K562 (cell line): ENCODE data around the gene ZCCHC24. TPM values are rescaled to one million over a fixed set of nuclear protein-coding genes. Genes with fewer than 3 reads are reported as not detected.

Experiments
- ATAC-seq: fragments of 200-7000 bp; cut with Tn5 transposase; 3 replicates; pipeline ENCODE4 v1.9.1; 2020; ENCODE audit warnings: moderate library complexity
- BruUV-seq: library from RNA; stranded (reverse); fragments of 400-500 nt; replicated peaks from 2 replicates; lab custom pipeline; 2021; lab: Mats Ljungman, UMichigan
- CTCF ChIA-PET: fragments of 300-600 bp; formaldehyde crosslinking; extraction: SDS; loops from one replicate; lab custom pipeline; 2021; ENCODE audit warnings: low intra/inter-chr PET ratio; lab: Yijun Ruan, JAX
- POLR2A ChIA-PET: fragments of 300-600, 350-650 bp; sonication (Branson Sonifier 250); formaldehyde crosslinking; extraction: SDS; loops from one replicate; lab custom pipeline; 2021; ENCODE audit warnings: antibody characterized with exemption, inconsistent platforms; lab: Yijun Ruan, JAX
- DNase-seq, 4 experiments: peaks; one replicate each; pipeline versions ENCODE4 v3.0.0 to v3.0.0-alpha.2; 2011 to 2018; ENCODE audit warnings: low spot score in 3 of 4, mixed read lengths in 3 of 4; ENCODE audit errors: extremely low read depth in 1 of 4
- FAIRE-seq: peaks from 2 replicates; lab custom pipeline; 2011; peaks lifted over from hg19 to GRCh38; lab: Jason Lieb, UNC
- H2AFZ ChIP-seq: 2 replicates; pipeline ENCODE4 v1.6.0; 2011; ENCODE audit warnings: low read depth, low read length, control low read depth, inconsistent platforms
- H3K27ac ChIP-seq: fragments of 200-600 bp; 3 replicates; pipeline ENCODE4 v1.8.0; 2011; ENCODE audit warnings: low read depth, mild to moderate bottlenecking, control low read depth, inconsistent platforms, low read length, moderate library complexity, mixed read lengths; ENCODE audit errors: extremely low read depth
- H3K27me3 ChIP-seq, 2 experiments: fragments of 300-600 bp in 1 of 2; 2 replicates in 1 of 2; 3 replicates in 1 of 2; pipeline versions ENCODE4 v1.6.0 to v1.8.0; 2011; ENCODE audit warnings: inconsistent platforms in 2 of 2, low read length in 2 of 2, mild to moderate bottlenecking in 1 of 2, mixed read lengths in 1 of 2, moderate library complexity in 1 of 2; ENCODE audit not compliant: control insufficient read depth in 2 of 2, insufficient read depth in 2 of 2
- H3K36me3 ChIP-seq: fragments of 300-600 bp; 3 replicates; pipeline ENCODE4 v1.8.0; 2011; ENCODE audit warnings: mild to moderate bottlenecking, low read length, inconsistent platforms; ENCODE audit not compliant: control insufficient read depth, insufficient read depth
- H3K4me1 ChIP-seq, 2 experiments: fragments of 200-600 bp in 1 of 2; replicated peaks in 1 of 2; 2 replicates in 1 of 2; 3 replicates in 1 of 2; pipeline versions ENCODE4 v1.5.1 to v1.8.0; 2011; ENCODE audit warnings: inconsistent platforms in 2 of 2, low read length in 2 of 2, mild to moderate bottlenecking in 1 of 2, mixed read lengths in 1 of 2, moderate library complexity in 1 of 2; ENCODE audit not compliant: control insufficient read depth in 2 of 2, insufficient read depth in 2 of 2
- H3K4me2 ChIP-seq: 2 replicates; pipeline ENCODE4 v1.6.1; 2011; ENCODE audit warnings: low read length, control low read depth, inconsistent platforms, mixed read lengths; ENCODE audit not compliant: insufficient read depth
- H3K4me3 ChIP-seq: fragments of 200-600 bp; sonication (generic), shearing (Covaris generic); 2 replicates; pipeline ENCODE4 v1.5.1; 2016; ENCODE audit warnings: control low read depth, inconsistent platforms
- H3K79me2 ChIP-seq: fragments of 200-600 bp; 3 replicates; pipeline ENCODE4 v1.8.0; 2011; ENCODE audit warnings: low read length, inconsistent platforms; ENCODE audit not compliant: control insufficient read depth, insufficient read depth
- H3K9ac ChIP-seq, 2 experiments: 2 replicates each; pipeline versions ENCODE4 v1.6.0 to v1.6.1; 2011; ENCODE audit warnings: low read depth in 2 of 2, low read length in 2 of 2, control low read depth in 1 of 2, inconsistent platforms in 1 of 2, mild to moderate bottlenecking in 1 of 2, mixed read lengths in 1 of 2; ENCODE audit not compliant: insufficient read depth in 1 of 2
- H3K9me1 ChIP-seq: one replicate; pipeline ENCODE4 v1.6.0; 2011; ENCODE audit warnings: inconsistent platforms, mild to moderate bottlenecking, low read length, moderate library complexity; ENCODE audit not compliant: control insufficient read depth, insufficient read depth
- H3K9me3 ChIP-seq: replicated peaks from 2 replicates; pipeline ENCODE4 v1.5.1; 2011; ENCODE audit warnings: low read depth, low read length, inconsistent platforms; ENCODE audit not compliant: control insufficient read depth, insufficient read depth
- H4K20me1 ChIP-seq: replicated peaks from 2 replicates; pipeline ENCODE4 v1.6.1; 2011; ENCODE audit warnings: low read length, inconsistent platforms, mixed read lengths; ENCODE audit not compliant: control insufficient read depth, insufficient read depth
- BRF1 ChIP-seq: IDR thresholded peaks from 3 replicates; pipeline ENCODE4 v1.6.1; 2011; ENCODE audit warnings: borderline replicate concordance, mild to moderate bottlenecking; ENCODE audit not compliant: insufficient read length; ENCODE audit errors: extremely low read depth
- CBX8 ChIP-seq: fragments of 200-600 bp; sonication (generic); IDR thresholded peaks from 2 replicates; pipeline ENCODE4 v1.6.1; 2012; ENCODE audit warnings: borderline replicate concordance, mixed run types, low read depth, mild to moderate bottlenecking, moderate library complexity, mixed read lengths, low read length, control low read depth, inconsistent platforms; ENCODE audit not compliant: poor library complexity, severe bottlenecking; ENCODE audit errors: extremely low read depth
- DDX20 ChIP-seq: fragments of 450-650 bp; IDR thresholded peaks from 2 replicates; pipeline ENCODE4 v1.6.1; 2016; ENCODE audit warnings: missing genetic modification characterization, low read depth, mild to moderate bottlenecking, missing compliant biosample characterization, moderate library complexity
- GABPB1 ChIP-seq: sonication (generic); formaldehyde crosslinking; IDR thresholded peaks from 2 replicates; pipeline ENCODE4 v1.8.0; 2022; ENCODE audit warnings: mild to moderate bottlenecking, missing genetic modification reagents
- MEF2D ChIP-seq: conservative IDR thresholded peaks from 2 replicates; pipeline ENCODE4 v1.6.1; 2016; ENCODE audit warnings: low read depth, missing genetic modification characterization, missing compliant biosample characterization
- NR1H2 ChIP-seq: sonication (generic); formaldehyde crosslinking; IDR thresholded peaks from 2 replicates; pipeline ENCODE4 v1.4.0; 2020; ENCODE audit warnings: mild to moderate bottlenecking, missing genetic modification reagents
- NR2F6 ChIP-seq: fragments of 450-650 bp; formaldehyde crosslinking; IDR thresholded peaks from 2 replicates; pipeline ENCODE4 v1.4.0; 2020; ENCODE audit warnings: mild to moderate bottlenecking
- POLR2B ChIP-seq: fragments of 450-650 bp; IDR thresholded peaks from 2 replicates; pipeline ENCODE4 v1.6.1; 2018; ENCODE audit warnings: low read depth; ENCODE audit not compliant: partially characterized antibody
- SETDB1 ChIP-seq: IDR thresholded peaks from one replicate; pipeline ENCODE4 v1.6.1; 2012; ENCODE audit warnings: low read length, control low read depth, inconsistent platforms
- SRF ChIP-seq, 2 experiments: fragments of 250-450, 450-650 bp in 1 of 2; sonication (Bioruptor Pico) in 1 of 2; sonication (generic) in 1 of 2; formaldehyde crosslinking; IDR thresholded peaks; 2 replicates each; pipeline versions ENCODE4 v1.5.0 to v1.5.1; 2020 to 2022; ENCODE audit warnings: mild to moderate bottlenecking in 1 of 2, missing genetic modification reagents in 1 of 2
- TAF7 ChIP-seq: fragments of 450-650 bp; IDR thresholded peaks from 2 replicates; pipeline ENCODE4 v1.6.1; 2016; ENCODE audit warnings: missing genetic modification characterization, missing compliant biosample characterization
- ZNF134 ChIP-seq: fragments of 250-450 bp; sonication (Bioruptor Pico); conservative IDR thresholded peaks from 2 replicates; pipeline ENCODE4 v1.4.0; 2020
- ZNF174 ChIP-seq: fragments of 250-450 bp; sonication (Bioruptor Pico); IDR thresholded peaks from 2 replicates; pipeline ENCODE4 v1.4.0; 2020; ENCODE audit warnings: mild to moderate bottlenecking
- ZNF217 ChIP-seq: sonication (generic); formaldehyde crosslinking; IDR thresholded peaks from 2 replicates; pipeline ENCODE4 v1.8.0; 2022; ENCODE audit warnings: mild to moderate bottlenecking, missing genetic modification reagents
- WGBS: fragments of 100-300 bp; shearing (Covaris generic); methylation state at CpG from one replicate; pipeline ENCODE4 v1.1.6; 2016; ENCODE audit warnings: low coverage, mixed read lengths; ENCODE audit not compliant: insufficient coverage; ENCODE audit errors: missing lambda C conversion rate; 5-methylcytosine and 5-hydroxymethylcytosine counted together
- in situ Hi-C: fragments of 300-500 bp; cut with MboI; formaldehyde crosslinking; loops from 4 replicates; pipeline ENCODE4 v1.15.0; 2018; ENCODE audit warnings: inconsistent platforms, mixed read lengths
- intact Hi-C: fragments of 100-400 bp; cut with micrococcal nuclease; formaldehyde crosslinking; loops from 2 replicates; pipeline ENCODE4 v1.14.2; 2022
- polyA plus RNA-seq, 8 experiments: library from polyadenylated mRNA; depleted of rRNA in 4 of 8; stranded (reverse) in 5 of 8; unstranded in 3 of 8; fragments of >200 nt; fragmentation: Nextera tagmentation in 2 of 8; fragmentation: Illumina TruSeq in 1 of 8; extraction: Ambion mirVana in 2 of 8; extraction: Trizol in 1 of 8; gene quantifications; 2 replicates each; pipeline versions ENCODE4 v1.2.1 to v1.2.3, GENCODE V29; 2011 to 2014; ENCODE audit warnings: inconsistent platforms in 1 of 8, missing spikeins in 1 of 8
- total RNA-seq, 7 experiments: library from RNA; depleted of rRNA in 6 of 7; stranded (reverse); fragments of >200 nt in 6 of 7; fragmentation: Illumina TruSeq in 2 of 7; extraction: Trizol in 2 of 7; gene quantifications; 2 replicates each; pipeline versions ENCODE4 v1.2.1 to v1.2.3, GENCODE V29; 2011 to 2021; ENCODE audit warnings: low replicate concordance in 1 of 7
- TF ChIP-seq, protein P1 (sequence below): sonication (generic); formaldehyde crosslinking; IDR thresholded peaks from 2 replicates; pipeline ENCODE4 v1.8.0; 2022; ENCODE audit warnings: missing genetic modification reagents, mild to moderate bottlenecking, moderate library complexity, borderline replicate concordance
- TF ChIP-seq, protein P2 (sequence below): fragments of 450-650 bp; IDR thresholded peaks from 2 replicates; pipeline ENCODE4 v1.6.1; 2016; ENCODE audit warnings: mild to moderate bottlenecking

The ZCCHC24 gene
- total and polyA plus RNA-seq, 9 of the 15 experiments (the other 6 are each of a cell fraction or from before 2014, with no cell fraction given), result 0.84 to 11.0 (median 4.6) TPM

DNA sequence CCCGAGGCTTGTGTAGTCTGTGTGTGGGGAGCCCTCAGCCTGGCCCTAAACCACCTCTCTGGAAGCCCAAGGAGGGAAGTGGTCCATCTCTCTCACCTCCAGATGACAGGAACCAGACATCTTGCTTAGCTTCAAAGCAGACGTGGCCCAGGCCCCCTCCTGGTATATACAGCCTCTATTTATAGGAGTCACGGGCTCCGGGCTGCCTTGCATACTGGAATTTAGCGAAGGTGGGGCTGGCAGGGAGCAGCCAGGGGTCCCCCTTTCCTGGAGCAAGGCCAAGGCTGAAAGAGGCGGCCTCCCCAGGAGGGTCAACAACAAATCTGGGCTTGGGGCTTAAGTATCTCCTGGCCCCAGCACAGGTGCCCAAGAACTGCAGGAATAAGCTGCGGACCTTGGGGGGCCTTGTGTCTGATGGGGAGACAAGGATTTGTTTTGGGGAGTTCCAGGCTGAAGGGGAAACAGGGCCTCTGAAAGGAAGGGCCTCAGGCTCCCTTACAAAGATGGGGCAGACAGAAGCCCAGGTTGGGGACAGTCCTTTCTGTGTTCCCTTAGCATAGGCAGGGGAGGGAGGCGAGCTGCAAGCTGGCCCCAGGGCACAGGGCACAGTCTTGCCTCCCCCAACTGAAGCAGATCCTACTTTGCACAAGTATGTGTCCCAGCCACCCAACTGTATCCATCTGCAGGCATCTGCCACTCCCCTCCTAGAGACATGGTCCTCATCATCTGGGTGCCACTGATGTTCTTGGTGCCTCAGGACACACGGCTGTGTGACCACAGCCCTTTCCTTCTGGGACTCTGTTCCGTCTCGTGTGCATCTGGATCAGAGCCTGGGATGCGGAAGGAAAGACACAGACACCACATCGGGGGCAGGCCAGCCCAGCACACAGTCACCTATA, 11.9 kb downstream of the ZCCHC24 start (continued):
- TF ChIP-seq CBX8 (no peak), BRF1 (no peak), NR2F6 (CRISPR knock-in tag) (no peak), NR1H2 (CRISPR knock-in tag) (no peak), DDX20 (tag) (no peak)

DNA sequence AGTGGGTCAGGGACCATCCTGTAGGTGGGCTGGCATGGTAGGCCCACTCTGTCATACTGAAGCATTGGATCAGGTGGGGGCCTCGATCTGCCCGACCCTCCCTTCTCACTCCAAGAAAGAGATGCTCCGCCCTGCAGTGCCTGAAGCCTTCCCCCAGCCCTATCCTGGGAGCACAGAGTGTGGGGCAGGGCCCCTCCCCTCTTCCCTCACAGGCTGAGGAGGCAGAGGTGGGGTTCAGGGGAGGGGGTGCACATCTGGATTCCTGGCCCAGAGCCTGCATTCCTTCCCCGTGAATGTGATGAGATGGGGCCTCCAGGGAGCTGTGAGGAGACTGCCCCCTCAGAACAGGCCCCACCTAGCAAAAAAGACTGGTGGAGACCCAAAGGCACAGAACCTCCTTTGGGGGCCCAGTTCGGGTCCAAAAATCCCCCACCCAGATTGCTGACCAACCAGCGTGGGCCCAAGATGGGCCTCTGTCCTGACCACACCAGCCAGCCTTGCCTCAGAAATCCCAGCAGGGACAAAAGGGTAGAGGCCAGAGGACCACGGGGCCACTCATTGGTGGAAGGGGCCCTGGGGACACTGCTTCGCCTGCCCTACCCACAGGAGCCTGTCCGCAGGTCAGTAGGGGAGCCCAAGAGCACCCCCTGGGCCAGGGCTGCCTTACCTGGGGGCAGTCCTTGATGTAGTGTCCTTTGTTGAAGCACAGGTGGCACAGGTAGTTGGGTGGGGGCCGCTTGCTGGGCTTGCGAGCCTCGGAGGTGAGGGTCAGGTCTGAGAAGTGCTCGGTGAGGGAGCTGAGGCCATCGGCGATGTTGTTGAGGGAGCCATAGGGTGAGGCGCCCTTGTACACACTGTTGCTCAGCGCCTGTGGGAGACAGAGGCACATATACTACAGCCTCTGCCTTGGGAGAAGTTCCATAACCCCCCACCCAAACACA, 13.3 kb downstream of the ZCCHC24 start:
- H3K4me3 ChIP-seq, result no peak overlapping the region
- 0 out of 4 replicates have a peak overlapping the region, but pooled peaks of 1 of the 2 experiments have one; percentile 20 for H3K9ac ChIP-seq
- in situ Hi-C loops (no loop called here), intact Hi-C loops (no loop called here)
- ATAC-seq (no peak), FAIRE-seq (no peak), DNase-seq (no peak)
- H3K4me2 ChIP-seq, result no peak overlapping the region
- H3K27ac ChIP-seq, result no peak overlapping the region
- POLR2A ChIA-PET, result interaction anchor here (0.6 to 1.8 kb wide), 5 partner anchors 9 to 56 kb away, joined by 3 to 6 read pairs (median 3); no protein-coding TSS in a partner anchor
- BruUV-seq, result no TSS peak
- no peak overlapping the region for H2AFZ ChIP-seq
- peaks cover 3% of the 10 kb centered on the region for H3K9me1 ChIP-seq
- no peaks in the 10 kb centered on the region for H3K9me3 ChIP-seq
- peaks cover 8% of the 10 kb centered on the region; the same call in 1 of the 2 replicates for H4K20me1 ChIP-seq
- CTCF ChIA-PET, result no interaction called here
- WGBS, result 78% methylated on average over 17 of the region's 17 CpGs
- no peaks in the 10 kb centered on the region for H3K79me2 ChIP-seq
- H3K4me1 ChIP-seq, result peaks cover 11 to 28% of the 10 kb centered on the region in 2 experiments
- no peaks in the 10 kb centered on the region for H3K27me3 ChIP-seq
- H3K36me3 ChIP-seq, result no peaks in the 10 kb centered on the region; the same call in 2 of the 3 replicates
- no peak for TF ChIP-seq ZNF174 (CRISPR knock-in tag)
- no peak for TF ChIP-seq POLR2B
- TF ChIP-seq GABPB1 (CRISPR knock-in tag), result no peak
- no peak for TF ChIP-seq SETDB1
- TF ChIP-seq TAF7, result no peak
- TF ChIP-seq SRF (CRISPR knock-in tag; IDR thresholded peaks at IDR 0.05), result no peak
- TF ChIP-seq, protein P1, sequence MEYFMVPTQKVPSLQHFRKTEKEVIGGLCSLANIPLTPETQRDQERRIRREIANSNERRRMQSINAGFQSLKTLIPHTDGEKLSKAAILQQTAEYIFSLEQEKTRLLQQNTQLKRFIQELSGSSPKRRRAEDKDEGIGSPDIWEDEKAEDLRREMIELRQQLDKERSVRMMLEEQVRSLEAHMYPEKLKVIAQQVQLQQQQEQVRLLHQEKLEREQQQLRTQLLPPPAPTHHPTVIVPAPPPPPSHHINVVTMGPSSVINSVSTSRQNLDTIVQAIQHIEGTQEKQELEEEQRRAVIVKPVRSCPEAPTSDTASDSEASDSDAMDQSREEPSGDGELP, result no peak
- TF ChIP-seq MEF2D (tag), result no peak
- no peak for TF ChIP-seq ZNF217 (CRISPR knock-in tag)
- no peak for TF ChIP-seq ZNF134 (CRISPR knock-in tag)
- TF ChIP-seq, protein P2, sequence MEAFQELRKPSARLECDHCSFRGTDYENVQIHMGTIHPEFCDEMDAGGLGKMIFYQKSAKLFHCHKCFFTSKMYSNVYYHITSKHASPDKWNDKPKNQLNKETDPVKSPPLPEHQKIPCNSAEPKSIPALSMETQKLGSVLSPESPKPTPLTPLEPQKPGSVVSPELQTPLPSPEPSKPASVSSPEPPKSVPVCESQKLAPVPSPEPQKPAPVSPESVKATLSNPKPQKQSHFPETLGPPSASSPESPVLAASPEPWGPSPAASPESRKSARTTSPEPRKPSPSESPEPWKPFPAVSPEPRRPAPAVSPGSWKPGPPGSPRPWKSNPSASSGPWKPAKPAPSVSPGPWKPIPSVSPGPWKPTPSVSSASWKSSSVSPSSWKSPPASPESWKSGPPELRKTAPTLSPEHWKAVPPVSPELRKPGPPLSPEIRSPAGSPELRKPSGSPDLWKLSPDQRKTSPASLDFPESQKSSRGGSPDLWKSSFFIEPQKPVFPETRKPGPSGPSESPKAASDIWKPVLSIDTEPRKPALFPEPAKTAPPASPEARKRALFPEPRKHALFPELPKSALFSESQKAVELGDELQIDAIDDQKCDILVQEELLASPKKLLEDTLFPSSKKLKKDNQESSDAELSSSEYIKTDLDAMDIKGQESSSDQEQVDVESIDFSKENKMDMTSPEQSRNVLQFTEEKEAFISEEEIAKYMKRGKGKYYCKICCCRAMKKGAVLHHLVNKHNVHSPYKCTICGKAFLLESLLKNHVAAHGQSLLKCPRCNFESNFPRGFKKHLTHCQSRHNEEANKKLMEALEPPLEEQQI, result no peak
